Activated gamma-delta T cell (primary cell): ENCODE measurements around the gene HMCN1.

Source experiments
- DNase-seq: peaks from one replicate; lab custom pipeline; 2025; lab: John Stamatoyannopoulos, UW

Gene HMCN1

GRCh38 chr1:186240436-186240835 is 506.2 kb downstream of the HMCN1 start:
- no peak for DNase-seq
